Measurements from ENCODE around the gene RPS6KA5. TPM values are rescaled to one million over a fixed set of nuclear protein-coding genes. Genes with fewer than 3 reads are reported as not detected.
"Not testable (repeated sequence)": the region's sequence is repeated elsewhere in the genome, so short reads cannot be mapped to it uniquely, and the experiment has no call there.

Gene RPS6KA5
- total and polyA plus RNA-seq, 2 donors from 2014 or later = 0.95 to 9.4 TPM

DNA sequence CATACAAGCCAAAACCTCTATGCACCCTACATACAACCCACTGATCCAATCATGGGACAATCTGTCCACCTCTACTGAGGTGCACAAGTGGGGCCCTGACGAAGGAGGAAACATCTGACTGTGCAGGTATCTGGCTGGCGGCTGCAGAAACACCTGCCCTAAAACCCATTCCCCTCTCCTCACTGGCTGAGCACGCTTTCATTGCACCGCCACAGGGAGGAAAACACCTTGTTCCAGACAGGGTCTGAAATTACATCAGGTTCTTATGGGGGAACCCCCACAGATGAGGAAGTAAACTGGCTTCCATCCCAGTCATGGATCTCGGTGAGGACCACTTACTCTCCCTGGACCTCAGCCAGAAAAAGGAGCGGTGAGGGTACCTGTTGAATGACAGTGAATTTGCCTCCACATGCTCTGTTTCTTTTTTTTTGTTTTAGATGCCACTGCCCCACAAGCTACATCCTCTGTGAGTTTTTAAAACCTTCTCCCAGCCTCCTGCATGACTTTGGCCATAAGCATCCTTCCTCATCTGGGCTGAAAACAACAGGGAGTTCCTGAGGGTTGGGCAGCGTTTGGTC, 29.6 kb upstream of the RPS6KA5 start:
- no peaks in the 10 kb centered on the region for H3K36me3 ChIP-seq (ENCODE audit: control insufficient read depth in 2 of 3, insufficient read depth in 3 of 3, low read length in 3 of 3)
- DNase-seq = no peak
- intact Hi-C loops (cut with DNase I) = no loop called here
- TF ChIP-seq, protein P1, sequence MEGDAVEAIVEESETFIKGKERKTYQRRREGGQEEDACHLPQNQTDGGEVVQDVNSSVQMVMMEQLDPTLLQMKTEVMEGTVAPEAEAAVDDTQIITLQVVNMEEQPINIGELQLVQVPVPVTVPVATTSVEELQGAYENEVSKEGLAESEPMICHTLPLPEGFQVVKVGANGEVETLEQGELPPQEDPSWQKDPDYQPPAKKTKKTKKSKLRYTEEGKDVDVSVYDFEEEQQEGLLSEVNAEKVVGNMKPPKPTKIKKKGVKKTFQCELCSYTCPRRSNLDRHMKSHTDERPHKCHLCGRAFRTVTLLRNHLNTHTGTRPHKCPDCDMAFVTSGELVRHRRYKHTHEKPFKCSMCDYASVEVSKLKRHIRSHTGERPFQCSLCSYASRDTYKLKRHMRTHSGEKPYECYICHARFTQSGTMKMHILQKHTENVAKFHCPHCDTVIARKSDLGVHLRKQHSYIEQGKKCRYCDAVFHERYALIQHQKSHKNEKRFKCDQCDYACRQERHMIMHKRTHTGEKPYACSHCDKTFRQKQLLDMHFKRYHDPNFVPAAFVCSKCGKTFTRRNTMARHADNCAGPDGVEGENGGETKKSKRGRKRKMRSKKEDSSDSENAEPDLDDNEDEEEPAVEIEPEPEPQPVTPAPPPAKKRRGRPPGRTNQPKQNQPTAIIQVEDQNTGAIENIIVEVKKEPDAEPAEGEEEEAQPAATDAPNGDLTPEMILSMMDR (IDR thresholded peaks at IDR 0.05; ENCODE audit: borderline replicate concordance, extremely low read depth, insufficient read depth) = no peak
- H3K27me3 ChIP-seq (ENCODE audit: control insufficient read depth, insufficient read depth, low read length) = no peaks in the 10 kb centered on the region
- no peaks in the 10 kb centered on the region for H3K4me1 ChIP-seq (ENCODE audit: control insufficient read depth in 2 of 3, insufficient read depth in 2 of 3, low read depth in 1 of 3, low read length in 3 of 3)
- no peaks in the 10 kb centered on the region for H3K9me3 ChIP-seq (ENCODE audit: control insufficient read depth in 2 of 3, insufficient read depth in 1 of 3, low read length in 3 of 3)
- H3K27ac ChIP-seq (ENCODE audit: low read depth in 2 of 2, low read length in 2 of 2) = no peak overlapping the region
- no peak overlapping the region for H3K4me3 ChIP-seq (ENCODE audit: low read length in 3 of 3)
- no peak overlapping the region for H3K9ac ChIP-seq (ENCODE audit: low read length in 3 of 3)
- FAIRE-seq = no peak

DNA sequence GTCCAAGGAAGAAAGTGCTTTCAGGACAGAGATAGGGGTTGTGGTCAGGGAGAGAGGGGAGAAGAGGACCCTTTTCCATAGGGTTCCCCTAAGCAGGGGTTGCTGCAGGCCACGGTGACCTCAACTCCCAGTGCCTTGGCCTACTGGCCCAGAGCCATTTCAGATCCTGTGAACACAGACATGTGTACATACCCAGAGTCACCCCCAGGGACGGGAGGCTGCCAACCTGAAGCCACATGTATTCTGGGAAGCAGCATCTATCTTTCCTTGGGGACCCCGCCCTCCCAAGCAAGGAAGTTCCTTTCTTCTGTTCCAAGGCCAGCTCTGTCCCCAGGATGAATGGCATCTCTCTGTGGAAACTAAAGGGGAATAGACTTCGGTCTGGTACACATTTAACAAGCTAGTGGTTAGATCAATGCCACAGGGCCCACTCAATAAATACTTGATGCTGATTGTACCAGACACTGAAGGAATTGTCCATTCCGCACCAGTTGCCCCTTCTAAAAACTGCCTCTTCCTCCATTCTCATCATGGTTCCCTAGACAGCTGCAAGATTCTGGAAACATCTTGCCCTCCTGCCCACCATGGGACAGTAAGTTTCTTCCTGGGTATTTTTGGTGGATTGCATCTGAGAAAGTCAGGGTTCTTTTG, 28.3 kb upstream of the RPS6KA5 start:
- DNase-seq (no peak), FAIRE-seq (no peak)
- H3K36me3 ChIP-seq (ENCODE audit: control insufficient read depth in 2 of 3, insufficient read depth in 3 of 3, low read length in 3 of 3) = no peaks in the 10 kb centered on the region
- intact Hi-C loops (cut with DNase I) = no loop called here
- H3K9ac ChIP-seq (ENCODE audit: low read length in 3 of 3) = no peak overlapping the region
- H3K4me1 ChIP-seq (ENCODE audit: control insufficient read depth in 2 of 3, insufficient read depth in 2 of 3, low read depth in 1 of 3, low read length in 3 of 3) = no peaks in the 10 kb centered on the region
- no peak overlapping the region for H3K4me3 ChIP-seq (ENCODE audit: low read length in 3 of 3)
- no peaks in the 10 kb centered on the region for H3K27me3 ChIP-seq (ENCODE audit: control insufficient read depth, insufficient read depth, low read length)
- no peaks in the 10 kb centered on the region for H3K9me3 ChIP-seq (ENCODE audit: control insufficient read depth in 2 of 3, insufficient read depth in 1 of 3, low read length in 3 of 3)
- H3K27ac ChIP-seq (ENCODE audit: low read depth in 2 of 2, low read length in 2 of 2) = no peak overlapping the region
- TF ChIP-seq, protein P1 (IDR thresholded peaks at IDR 0.05; ENCODE audit: borderline replicate concordance, extremely low read depth, insufficient read depth) = no peak

DNA sequence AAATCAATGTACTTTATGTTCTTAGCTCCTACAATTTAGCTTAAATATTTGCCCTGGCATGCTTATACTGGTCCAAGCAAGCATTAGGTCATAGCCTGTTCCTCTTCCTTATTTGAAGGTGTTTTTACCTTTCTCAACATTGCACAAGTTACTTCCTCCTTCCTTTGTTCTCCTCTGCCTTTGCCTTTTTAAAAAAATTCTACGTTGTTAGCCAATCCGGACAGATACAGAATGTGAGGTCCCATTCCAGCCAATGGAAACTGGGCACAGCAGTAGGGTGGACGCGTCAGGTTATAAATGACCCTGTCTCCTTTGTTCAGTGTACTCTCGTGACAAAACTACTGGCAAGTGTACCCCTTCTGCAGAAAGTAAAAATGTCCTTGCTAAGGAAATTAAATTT, 27.0 kb upstream of the RPS6KA5 start:
- intact Hi-C loops (cut with DNase I); H3K27me3 ChIP-seq (ENCODE audit: control insufficient read depth, insufficient read depth, low read length); FAIRE-seq; H3K4me3 ChIP-seq (ENCODE audit: low read length in 3 of 3); DNase-seq; H3K4me1 ChIP-seq (ENCODE audit: control insufficient read depth in 2 of 3, insufficient read depth in 2 of 3, low read depth in 1 of 3, low read length in 3 of 3); H3K9ac ChIP-seq (ENCODE audit: low read length in 3 of 3); H3K36me3 ChIP-seq (ENCODE audit: control insufficient read depth in 2 of 3, insufficient read depth in 3 of 3, low read length in 3 of 3); H3K9me3 ChIP-seq (ENCODE audit: control insufficient read depth in 2 of 3, insufficient read depth in 1 of 3, low read length in 3 of 3); H3K27ac ChIP-seq (ENCODE audit: low read depth in 2 of 2, low read length in 2 of 2): not testable (repeated sequence)

DNA sequence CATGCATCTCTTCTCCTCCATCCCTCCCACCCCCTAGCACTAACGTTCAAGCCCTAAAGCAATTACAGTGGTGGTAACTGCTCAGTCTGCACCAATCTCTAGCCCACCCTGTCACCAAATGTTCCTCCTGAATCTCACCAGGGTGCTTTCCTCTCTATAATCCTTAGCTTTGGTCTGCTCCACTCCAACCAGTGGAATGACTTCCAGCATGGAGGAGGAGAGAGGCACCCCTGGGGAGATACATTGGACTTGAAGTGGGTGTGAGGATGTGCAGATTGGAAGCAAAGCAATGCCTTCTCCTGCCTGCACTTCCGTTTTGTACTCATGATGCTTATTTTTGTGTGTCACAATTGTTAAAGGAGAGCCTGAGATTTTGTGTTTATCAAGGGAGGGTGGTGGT, 24.1 kb upstream of the RPS6KA5 start:
- Histone ChIP-seq H3K36me3 (ENCODE audit: control insufficient read depth in 2 of 3, insufficient read depth in 3 of 3, low read length in 3 of 3) (no peaks in the 10 kb centered on the region), H3K4me1 (ENCODE audit: control insufficient read depth in 2 of 3, insufficient read depth in 2 of 3, low read depth in 1 of 3, low read length in 3 of 3) (no peaks in the 10 kb centered on the region), H3K27ac (ENCODE audit: low read depth in 2 of 2, low read length in 2 of 2) (no peak overlapping the region), H3K9me3 (ENCODE audit: control insufficient read depth in 2 of 3, insufficient read depth in 1 of 3, low read length in 3 of 3) (no peaks in the 10 kb centered on the region), H3K9ac (ENCODE audit: low read length in 3 of 3) (no peak overlapping the region), H3K4me3 (ENCODE audit: low read length in 3 of 3) (no peak overlapping the region), H3K27me3 (ENCODE audit: control insufficient read depth, insufficient read depth, low read length) (no peaks in the 10 kb centered on the region)
- FAIRE-seq (no peak), DNase-seq (no peak)
- intact Hi-C loops (cut with DNase I) = no loop called here
- TF ChIP-seq, protein P1 (IDR thresholded peaks at IDR 0.05; ENCODE audit: borderline replicate concordance, extremely low read depth, insufficient read depth) = no peak
